MM.1S (cell line): ENCODE data around the gene EEF1AKMT1.

ENCODE experiments used
- DNase-seq: peaks from one replicate; pipeline ENCODE4 v3.0.0-alpha.2; 2015
- H2AFZ ChIP-seq: fragments of 300-600 bp; sonication (generic); 2 replicates; pipeline ENCODE4 v1.6.0; 2016; ENCODE audit warnings: antibody characterized with exemption, low read length
- H3F3A ChIP-seq: fragments of 300-600 bp; sonication (generic); 2 replicates; pipeline ENCODE4 v1.6.1; 2016; ENCODE audit warnings: mild to moderate bottlenecking, antibody characterized with exemption, low read length, moderate library complexity, mixed read lengths; ENCODE audit not compliant: insufficient read depth
- H3K27ac ChIP-seq: fragments of 300-600 bp; sonication (generic); 2 replicates; pipeline ENCODE4 v1.5.1; 2016; ENCODE audit warnings: mild to moderate bottlenecking, low read length
- H3K27me3 ChIP-seq: fragments of 300-600 bp; sonication (generic); replicated peaks from 2 replicates; pipeline ENCODE4 v1.6.0; 2016; ENCODE audit warnings: low read length; ENCODE audit not compliant: insufficient read depth
- H3K36me3 ChIP-seq: fragments of 300-600 bp; sonication (generic); replicated peaks from 2 replicates; pipeline ENCODE4 v1.6.1; 2016; ENCODE audit warnings: mild to moderate bottlenecking, low read length, mixed read lengths; ENCODE audit not compliant: insufficient read depth
- H3K4me1 ChIP-seq: fragments of 300-600 bp; sonication (generic); 2 replicates; pipeline ENCODE4 v1.6.1; 2016; ENCODE audit warnings: low read length, mixed read lengths
- H3K4me2 ChIP-seq: fragments of 300-600 bp; sonication (generic); 2 replicates; pipeline ENCODE4 v1.6.0; 2016; ENCODE audit warnings: low read depth, low read length
- H3K4me3 ChIP-seq: fragments of 300-600 bp; sonication (generic); 2 replicates; pipeline ENCODE4 v1.5.1; 2016; ENCODE audit warnings: low read length, mixed read lengths
- H3K79me2 ChIP-seq: fragments of 300-600 bp; sonication (generic); 2 replicates; pipeline ENCODE4 v1.6.1; 2016; ENCODE audit warnings: mixed run types, low read length, mixed read lengths
- H3K9ac ChIP-seq: fragments of 300-600 bp; sonication (generic); 2 replicates; pipeline ENCODE4 v1.6.1; 2016; ENCODE audit warnings: low read length, mixed read lengths
- H3K9me2 ChIP-seq: fragments of 300-600 bp; sonication (generic); replicated peaks from 2 replicates; pipeline ENCODE4 v1.6.1; 2016; ENCODE audit warnings: mild to moderate bottlenecking, low read length, mixed read lengths; ENCODE audit not compliant: insufficient read depth
- H3K9me3 ChIP-seq: fragments of 300-600 bp; sonication (generic); replicated peaks from 2 replicates; pipeline ENCODE4 v1.6.1; 2016; ENCODE audit warnings: mild to moderate bottlenecking, low read length, mixed read lengths; ENCODE audit not compliant: insufficient read depth
- H4K20me1 ChIP-seq: fragments of 300-600 bp; sonication (generic); 2 replicates; pipeline ENCODE4 v1.6.1; 2016; ENCODE audit warnings: mild to moderate bottlenecking, low read length, moderate library complexity, mixed read lengths; ENCODE audit not compliant: insufficient read depth
- CTCF ChIP-seq: fragments of 300-600 bp; sonication (generic); IDR thresholded peaks from 2 replicates; pipeline ENCODE4 v1.5.1; 2016; ENCODE audit warnings: antibody characterized with exemption, low read length, mixed read lengths
- EZH2 ChIP-seq: fragments of 300-600 bp; sonication (generic); optimal IDR thresholded peaks from 2 replicates; pipeline ENCODE3; 2017; ENCODE audit warnings: low read depth, mild to moderate bottlenecking, antibody characterized with exemption, low read length, mixed read lengths
- EZH2phosphoT487 ChIP-seq: fragments of 300-600 bp; sonication (generic); IDR thresholded peaks from 2 replicates; pipeline ENCODE4 v1.6.1; 2018; ENCODE audit warnings: antibody characterized with exemption, low read length

The EEF1AKMT1 gene

GRCh38 chr13:20798027-20798426, 24.3 kb upstream of the EEF1AKMT1 start:
- H3K36me3 ChIP-seq: no peaks in the 10 kb centered on the region
- no peak for DNase-seq
- no peaks in the 10 kb centered on the region for H3K27me3 ChIP-seq

GRCh38 chr13:20796791-20797508, 23.2 kb upstream of the EEF1AKMT1 start:
- Histone ChIP-seq H3K4me1 (no peaks in the 10 kb centered on the region), H3K36me3 (no peaks in the 10 kb centered on the region), H2AFZ (no peak overlapping the region), H3K4me2 (no peak overlapping the region), H3K27me3 (no peaks in the 10 kb centered on the region), H3F3A (no peaks in the 10 kb centered on the region), H3K9ac (no peak overlapping the region), H3K9me2 (no peaks in the 10 kb centered on the region), H3K4me3 (no peak overlapping the region), H3K9me3 (no peaks in the 10 kb centered on the region), H4K20me1 (no peaks in the 10 kb centered on the region), H3K27ac (no peak overlapping the region), H3K79me2 (no peaks in the 10 kb centered on the region)
- no peak for DNase-seq
- TF ChIP-seq EZH2 (no peak), CTCF (no peak), EZH2phosphoT487 (no peak)

More at GRCh38 chr13:20798027-20798426, 24.3 kb upstream of the EEF1AKMT1 start:
- H4K20me1 ChIP-seq: no peaks in the 10 kb centered on the region
- no peaks in the 10 kb centered on the region for H3K9me2 ChIP-seq
- H3K79me2 ChIP-seq: no peaks in the 10 kb centered on the region
- H3K27ac ChIP-seq: no peak overlapping the region
- no peaks in the 10 kb centered on the region for H3F3A ChIP-seq
- no peak overlapping the region for H2AFZ ChIP-seq
- TF ChIP-seq EZH2phosphoT487 (no peak), CTCF (no peak), EZH2 (no peak)
- H3K4me2 ChIP-seq: no peak overlapping the region
- no peaks in the 10 kb centered on the region for H3K9me3 ChIP-seq
- H3K4me3 ChIP-seq: no peak overlapping the region
- H3K9ac ChIP-seq: no peak overlapping the region
- no peaks in the 10 kb centered on the region for H3K4me1 ChIP-seq

GRCh38 chr13:20789665-20790064, 15.9 kb upstream of the EEF1AKMT1 start:
- Histone ChIP-seq H3K79me2 (no peaks in the 10 kb centered on the region), H3K27ac (no peak overlapping the region), H4K20me1 (no peaks in the 10 kb centered on the region), H3K36me3 (no peaks in the 10 kb centered on the region), H3K9me2 (no peaks in the 10 kb centered on the region), H3F3A (no peaks in the 10 kb centered on the region), H3K4me3 (no peak overlapping the region), H3K9ac (no peak overlapping the region), H2AFZ (no peak overlapping the region), H3K27me3 (no peaks in the 10 kb centered on the region), H3K9me3 (no peaks in the 10 kb centered on the region), H3K4me1 (no peaks in the 10 kb centered on the region), H3K4me2 (no peak overlapping the region)
- no peak for DNase-seq
- no peak for TF ChIP-seq EZH2phosphoT487
- TF ChIP-seq CTCF: no peak
- TF ChIP-seq EZH2: no peak
